ENCODE measurements around the gene PKP4. TPM values are rescaled to one million over a fixed set of nuclear protein-coding genes. Genes with fewer than 3 reads are reported as not detected.

PKP4 gene
- total and polyA plus RNA-seq, 2 of the 8 experiments (the other 6 are each of a cell fraction or from before 2014, with no cell fraction given) = 48.2 to 88.0 TPM

GRCh38 chr2:158443606-158444005, 13.1 kb upstream of the PKP4 start:
- no peak overlapping the region for H3K4me3 ChIP-seq (ENCODE audit: extremely low read depth in 1 of 4, insufficient read depth in 2 of 4, low read depth in 3 of 4, low read length in 4 of 4)
- no peaks in the 10 kb centered on the region for H4K20me1 ChIP-seq (replicated peaks in 1 of 2; ENCODE audit: control insufficient read depth in 1 of 2, insufficient read depth in 2 of 2, low read length in 2 of 2)
- H2BK12ac ChIP-seq (ENCODE audit: low read depth, low read length) = no peak overlapping the region
- H2BK5ac ChIP-seq (ENCODE audit: low read depth, low read length) = no peak overlapping the region
- H3K56ac ChIP-seq (replicated peaks; ENCODE audit: insufficient read length, low read depth, low read length) = no peak overlapping the region
- ChIA-PET POLR2A (ENCODE audit: partially characterized antibody) (no interaction called here), CTCF (ENCODE audit: partially characterized antibody) (interaction anchor here (1.0 to 1.1 kb wide), 2 partner anchors 98 to 264 kb away, joined by 3 read pairs; no protein-coding TSS in a partner anchor)
- no peak overlapping the region for H4K5ac ChIP-seq (ENCODE audit: insufficient read length, low read depth, low read length)
- FAIRE-seq = no peak
- no peak overlapping the region for H2BK15ac ChIP-seq (ENCODE audit: low read length)
- WGBS, 2 experiments (ENCODE audit: extremely low coverage in 1 of 2, insufficient coverage in 1 of 2, insufficient read length in 1 of 2, insufficient replicate concordance in 2 of 2, low coverage in 1 of 2, low lambda C conversion rate in 2 of 2, missing lambda C conversion rate in 1 of 2) = 90% methylated on average over 1 of the region's 1 CpG; no CpG with 5 or more reads in 1 of the 2 experiments
- no peak overlapping the region for H4K8ac ChIP-seq (ENCODE audit: extremely low read depth, insufficient read depth, low read length)
- H3K4me2 ChIP-seq (ENCODE audit: insufficient read depth in 1 of 2, low read depth in 2 of 2, low read length in 2 of 2) = no peak overlapping the region
- H3K23me2 ChIP-seq (ENCODE audit: low read depth, low read length) = no peaks in the 10 kb centered on the region
- H3K18ac ChIP-seq (ENCODE audit: extremely low read depth, low read length) = no peak overlapping the region
- H3K9me3 ChIP-seq (ENCODE audit: insufficient read depth in 2 of 2, low read depth in 1 of 2, low read length in 1 of 2) = no peaks in the 10 kb centered on the region
- TF ChIP-seq RBBP5 (IDR thresholded peaks at IDR 0.05; ENCODE audit: borderline replicate concordance, low read depth, low read length) (no peak), SUZ12 (IDR thresholded peaks at IDR 0.05; ENCODE audit: low read length) (no peak), PHF8 (conservative IDR thresholded peaks at IDR 0.05; ENCODE audit: low read depth, low read length) (no peak), CBX8 (IDR thresholded peaks at IDR 0.05; ENCODE audit: borderline replicate concordance, low read depth, low read length) (no peak), CBX5 (IDR thresholded peaks at IDR 0.05; ENCODE audit: low read depth, low read length) (no peak), BRCA1 (IDR thresholded peaks at IDR 0.05; ENCODE audit: low read depth, low read length) (no peak), TBP (IDR thresholded peaks at IDR 0.05; ENCODE audit: low read depth, low read length) (no peak), FOSL1 (IDR thresholded peaks at IDR 0.05; ENCODE audit: insufficient read depth, low read depth, low read length) (no peak), JUND (IDR thresholded peaks at IDR 0.05; ENCODE audit: low read length) (no peak), TCF12 (IDR thresholded peaks at IDR 0.05; ENCODE audit: low read depth, low read length) (no peak), SP2 (IDR thresholded peaks at IDR 0.05; ENCODE audit: low read length) (no peak), EGR1 (IDR thresholded peaks at IDR 0.05; ENCODE audit: borderline replicate concordance, low read depth, low read length) (no peak), KDM1A (IDR thresholded peaks at IDR 0.05; ENCODE audit: borderline replicate concordance, low read length) (no peak)
- H2AK5ac ChIP-seq (ENCODE audit: low read depth, low read length) = no peak overlapping the region
- no peaks in the 10 kb centered on the region for H3K4me1 ChIP-seq (replicated peaks in 1 of 4; ENCODE audit: control insufficient read depth in 3 of 4, insufficient read depth in 4 of 4, low read length in 3 of 4)
- H3K9ac ChIP-seq (replicated peaks in 1 of 4; ENCODE audit: extremely low read depth in 1 of 4, low read depth in 3 of 4, low read length in 3 of 4) = no peak overlapping the region
- no peak overlapping the region for H3K4ac ChIP-seq (replicated peaks; ENCODE audit: insufficient read length, low read depth, low read length)
- no peaks in the 10 kb centered on the region for H3K79me1 ChIP-seq (ENCODE audit: low read depth, low read length)
- H3K36me3 ChIP-seq (ENCODE audit: control insufficient read depth in 2 of 4, insufficient read depth in 4 of 4, low read length in 3 of 4) = no peaks in the 10 kb centered on the region
- DNase-seq (ENCODE audit: low read depth in 1 of 2, low spot score in 2 of 2) = no peak
- H3K27me3 ChIP-seq (replicated peaks in 1 of 4; ENCODE audit: control insufficient read depth in 3 of 4, extremely low read depth in 1 of 4, insufficient read depth in 3 of 4, low read length in 3 of 4) = no peaks in the 10 kb centered on the region
- H3K27ac ChIP-seq (ENCODE audit: low read depth, low read length) = no peak overlapping the region
- no peak overlapping the region for H3K23ac ChIP-seq (ENCODE audit: insufficient read length)
- no peak overlapping the region for H2AFZ ChIP-seq (ENCODE audit: low read length)
- no peak overlapping the region for H2BK20ac ChIP-seq (ENCODE audit: low read length)
- H4K91ac ChIP-seq (replicated peaks; ENCODE audit: insufficient read length, low read length) = no peak overlapping the region
- no peak overlapping the region for H3K14ac ChIP-seq (ENCODE audit: insufficient read length)
- no peak overlapping the region for H2BK120ac ChIP-seq (replicated peaks; ENCODE audit: low read depth, low read length)
- H3K79me2 ChIP-seq (ENCODE audit: control insufficient read depth in 1 of 2, insufficient read depth in 2 of 2, low read length in 2 of 2) = no peaks in the 10 kb centered on the region
